Sigmoid colon (tissue), 4 donors: Measurements from ENCODE around the gene PTGS1.

Experiments
- POLR2A ChIP-seq, 2 donors: fragments of 450-650 bp; IDR thresholded peaks; one replicate each; pipeline ENCODE4 v1.6.1; 2016; ENCODE audit warnings: antibody characterized with exemption in 2 of 2, mild to moderate bottlenecking in 2 of 2, moderate library complexity in 2 of 2
- POLR2AphosphoS5 ChIP-seq, 4 donors: sonication (generic); formaldehyde crosslinking; IDR thresholded peaks; one replicate each; pipeline ENCODE4 v1.6.1; 2017; ENCODE audit warnings: antibody characterized with exemption in 4 of 4
- TF ChIP-seq, protein P1 (sequence below), 4 experiments: fragments of 450-650 bp in 3 of 4; fragments of 200-600 bp in 1 of 4; IDR thresholded peaks; one replicate each; pipeline ENCODE4 v1.5.1; 2016 to 2019; ENCODE audit warnings: antibody characterized with exemption in 4 of 4, mild to moderate bottlenecking in 3 of 4, moderate library complexity in 2 of 4

DNA sequence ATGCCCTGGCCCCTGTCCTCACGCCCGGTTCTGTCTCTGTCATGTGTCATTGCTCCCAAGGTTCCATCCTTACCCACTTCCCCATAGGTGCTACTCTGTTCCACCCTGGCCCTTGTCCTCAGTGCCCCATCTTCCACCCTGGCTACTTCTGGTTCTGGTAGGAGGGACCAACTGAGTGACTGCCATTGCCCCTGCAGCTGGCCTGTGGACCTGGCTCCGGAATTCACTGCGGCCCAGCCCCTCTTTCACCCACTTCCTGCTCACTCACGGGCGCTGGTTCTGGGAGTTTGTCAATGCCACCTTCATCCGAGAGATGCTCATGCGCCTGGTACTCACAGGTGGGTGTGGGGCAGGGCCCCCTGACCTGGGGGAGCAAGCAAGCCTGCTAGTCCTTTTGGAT is 7.4 kb downstream of the PTGS1 start:
- TF ChIP-seq POLR2AphosphoS5 (IDR thresholded peaks at IDR 0.05) (no peak), POLR2A (IDR thresholded peaks at IDR 0.05) (no peak)
- TF ChIP-seq, protein P1, sequence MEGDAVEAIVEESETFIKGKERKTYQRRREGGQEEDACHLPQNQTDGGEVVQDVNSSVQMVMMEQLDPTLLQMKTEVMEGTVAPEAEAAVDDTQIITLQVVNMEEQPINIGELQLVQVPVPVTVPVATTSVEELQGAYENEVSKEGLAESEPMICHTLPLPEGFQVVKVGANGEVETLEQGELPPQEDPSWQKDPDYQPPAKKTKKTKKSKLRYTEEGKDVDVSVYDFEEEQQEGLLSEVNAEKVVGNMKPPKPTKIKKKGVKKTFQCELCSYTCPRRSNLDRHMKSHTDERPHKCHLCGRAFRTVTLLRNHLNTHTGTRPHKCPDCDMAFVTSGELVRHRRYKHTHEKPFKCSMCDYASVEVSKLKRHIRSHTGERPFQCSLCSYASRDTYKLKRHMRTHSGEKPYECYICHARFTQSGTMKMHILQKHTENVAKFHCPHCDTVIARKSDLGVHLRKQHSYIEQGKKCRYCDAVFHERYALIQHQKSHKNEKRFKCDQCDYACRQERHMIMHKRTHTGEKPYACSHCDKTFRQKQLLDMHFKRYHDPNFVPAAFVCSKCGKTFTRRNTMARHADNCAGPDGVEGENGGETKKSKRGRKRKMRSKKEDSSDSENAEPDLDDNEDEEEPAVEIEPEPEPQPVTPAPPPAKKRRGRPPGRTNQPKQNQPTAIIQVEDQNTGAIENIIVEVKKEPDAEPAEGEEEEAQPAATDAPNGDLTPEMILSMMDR (IDR thresholded peaks at IDR 0.05): no peak
